GM12801 (cell line): ENCODE results near the gene CFAP100.

Experiments
- TF ChIP-seq, protein P1 (sequence below): IDR thresholded peaks from one replicate; pipeline ENCODE4 v1.5.1; 2011; ENCODE audit warnings: control low read depth; ENCODE audit not compliant: insufficient read length; ENCODE audit errors: extremely low read depth

CFAP100 gene

GRCh38 chr3:126369490-126369889 lies 25.2 kb upstream of the CFAP100 start:
- TF ChIP-seq, protein P1, sequence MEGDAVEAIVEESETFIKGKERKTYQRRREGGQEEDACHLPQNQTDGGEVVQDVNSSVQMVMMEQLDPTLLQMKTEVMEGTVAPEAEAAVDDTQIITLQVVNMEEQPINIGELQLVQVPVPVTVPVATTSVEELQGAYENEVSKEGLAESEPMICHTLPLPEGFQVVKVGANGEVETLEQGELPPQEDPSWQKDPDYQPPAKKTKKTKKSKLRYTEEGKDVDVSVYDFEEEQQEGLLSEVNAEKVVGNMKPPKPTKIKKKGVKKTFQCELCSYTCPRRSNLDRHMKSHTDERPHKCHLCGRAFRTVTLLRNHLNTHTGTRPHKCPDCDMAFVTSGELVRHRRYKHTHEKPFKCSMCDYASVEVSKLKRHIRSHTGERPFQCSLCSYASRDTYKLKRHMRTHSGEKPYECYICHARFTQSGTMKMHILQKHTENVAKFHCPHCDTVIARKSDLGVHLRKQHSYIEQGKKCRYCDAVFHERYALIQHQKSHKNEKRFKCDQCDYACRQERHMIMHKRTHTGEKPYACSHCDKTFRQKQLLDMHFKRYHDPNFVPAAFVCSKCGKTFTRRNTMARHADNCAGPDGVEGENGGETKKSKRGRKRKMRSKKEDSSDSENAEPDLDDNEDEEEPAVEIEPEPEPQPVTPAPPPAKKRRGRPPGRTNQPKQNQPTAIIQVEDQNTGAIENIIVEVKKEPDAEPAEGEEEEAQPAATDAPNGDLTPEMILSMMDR, result no peak

GRCh38 chr3:126370055-126370454 lies 24.7 kb upstream of the CFAP100 start:
- TF ChIP-seq, protein P1, result no peak

DNA sequence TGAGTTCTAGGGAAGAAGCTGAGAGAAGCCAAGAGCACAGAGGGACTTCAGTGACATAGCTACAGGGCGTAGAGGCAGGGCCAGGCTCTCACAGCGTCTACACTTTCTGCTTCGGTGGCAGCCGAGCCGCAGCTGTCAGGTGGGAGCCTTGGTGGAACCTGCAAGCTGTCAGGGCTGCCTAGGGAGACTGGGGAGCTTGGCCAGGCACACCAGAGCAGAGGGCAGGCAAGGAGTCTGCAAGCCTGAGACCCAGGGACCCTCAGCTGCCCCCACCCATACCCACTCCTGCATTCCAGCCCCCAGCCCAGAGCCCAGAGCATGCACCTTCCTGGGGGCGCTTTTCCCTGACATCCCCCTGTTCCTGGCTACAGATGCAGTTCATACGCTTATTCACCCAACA lies 24.1 kb upstream of the CFAP100 start:
- TF ChIP-seq, protein P1, result no peak

- TF ChIP-seq, protein P1, result no peak
Measured at GRCh38 chr3:126371096-126371705, 23.5 kb upstream of the CFAP100 start.

- TF ChIP-seq, protein P1, result no peak
Measured at GRCh38 chr3:126372413-126373145, 22.1 kb upstream of the CFAP100 start.

DNA sequence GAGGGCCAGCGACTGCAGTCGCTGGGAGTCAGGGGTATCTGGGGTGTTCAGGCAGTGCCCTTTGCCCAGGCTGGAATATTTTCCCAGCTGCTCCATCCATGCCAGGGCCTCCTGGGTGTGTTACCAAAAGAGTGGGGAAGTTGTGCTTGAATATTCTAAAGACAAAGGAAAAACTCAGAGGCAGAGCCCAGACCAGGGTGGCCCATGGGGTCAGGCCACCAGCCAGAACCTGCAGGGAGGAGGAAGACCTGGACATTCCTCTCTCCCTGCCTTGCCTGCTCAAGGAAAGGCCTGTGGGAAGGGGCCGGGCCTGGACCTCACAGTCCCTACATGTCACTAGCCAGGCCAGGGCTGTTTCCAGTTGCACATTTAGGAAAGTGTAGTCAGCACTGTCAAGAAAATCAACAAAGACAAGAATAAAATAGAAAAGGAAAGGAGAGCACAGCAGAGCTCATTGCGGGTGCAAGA lies 21.5 kb upstream of the CFAP100 start:
- TF ChIP-seq, protein P1, result no peak

DNA sequence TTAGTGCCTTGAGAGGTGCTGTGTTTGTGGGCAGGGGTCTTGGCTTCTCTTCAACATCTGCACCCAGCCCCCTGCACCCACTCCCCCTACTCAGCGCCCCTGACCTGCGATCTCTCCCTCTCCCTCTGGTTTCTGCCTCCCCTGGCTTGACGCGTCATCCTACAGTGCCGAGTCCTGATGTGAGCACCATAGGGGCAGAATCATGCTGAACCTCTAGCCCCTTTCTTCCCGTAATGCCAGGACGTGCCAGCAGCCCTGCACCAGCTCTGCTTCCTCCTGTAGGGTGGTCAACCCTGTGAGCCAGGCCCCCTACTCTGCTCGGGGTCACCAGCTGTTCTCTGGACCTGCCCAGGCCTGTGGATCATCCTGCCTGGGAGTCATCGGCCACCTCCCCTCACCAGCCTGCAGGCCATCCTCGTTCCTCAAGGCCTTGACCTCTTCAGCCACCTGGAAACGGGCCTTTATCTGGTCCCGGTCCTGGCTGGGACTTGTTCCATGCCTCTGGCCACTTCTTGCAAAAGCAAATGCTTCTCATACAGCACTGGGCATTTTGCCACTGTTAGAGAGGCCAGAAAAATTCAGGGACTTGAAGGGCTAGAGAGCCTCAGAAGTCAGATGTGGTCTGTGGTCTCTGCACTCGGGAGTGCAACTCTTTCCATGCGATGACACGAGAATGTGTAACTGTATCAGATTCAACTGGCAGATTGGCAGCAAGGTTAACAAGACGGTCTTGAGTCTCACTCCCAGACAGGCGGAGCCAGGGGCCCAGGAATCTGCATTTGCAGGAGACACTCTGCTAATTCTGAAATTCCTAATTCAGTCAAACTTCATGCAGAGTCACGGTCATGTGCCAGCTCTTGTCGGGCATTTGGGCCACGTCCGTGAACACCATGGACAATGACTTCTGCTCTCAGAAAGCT lies 20.8 kb upstream of the CFAP100 start:
- TF ChIP-seq, protein P1, result no peak
